Stomach (tissue), 9 donors: Measurements from ENCODE around the gene NODAL. TPM values are rescaled to one million over a fixed set of nuclear protein-coding genes. Genes with fewer than 3 reads are reported as not detected.
A peak's percentile ranks its signal among the peaks of the same experiment; 100 is the strongest.

ENCODE experiments used
- DNase-seq, 2 donors: peaks; one replicate each; pipeline versions ENCODE4 v3.0.0 to v3.0.0-alpha.2; 2013 to 2019
- H3K27ac ChIP-seq, 5 donors: fragments of 200-600 bp in 4 of 5; sonication (generic) in 4 of 5; one replicate each; pipeline ENCODE4 v1.5.1; 2013 to 2019; ENCODE audit warnings: mild to moderate bottlenecking in 1 of 5, moderate library complexity in 1 of 5
- H3K27me3 ChIP-seq, 3 donors: fragments of 200-600 bp; sonication (generic); one replicate each; pipeline ENCODE4 v1.5.1; 2017 to 2019; ENCODE audit warnings: mixed run types in 1 of 3
- H3K36me3 ChIP-seq, 4 donors: fragments of 200-600 bp; sonication (generic); 1 replicate in 3 of 4; 2 replicates in 1 of 4; pipeline ENCODE4 v1.5.1; 2016 to 2019
- H3K4me1 ChIP-seq, 4 donors: fragments of 200-600 bp; sonication (generic); one replicate each; pipeline ENCODE4 v1.5.1; 2016 to 2019
- H3K4me3 ChIP-seq, 4 donors: fragments of 200-600 bp; sonication (generic) in 3 of 4; one replicate each; pipeline ENCODE4 v1.5.1; 2016 to 2019; ENCODE audit warnings: mild to moderate bottlenecking in 1 of 4
- H3K9me3 ChIP-seq, 4 donors: fragments of 200-600 bp; sonication (generic); one replicate each; pipeline ENCODE4 v1.5.1; 2016 to 2019
- CTCF ChIP-seq, 7 experiments: fragments of 450-650 bp in 4 of 7; fragments of 200-600 bp in 3 of 7; sonication (generic) in 3 of 7; IDR thresholded peaks; one replicate each; pipeline ENCODE4 v1.5.1; 2016 to 2019; ENCODE audit warnings: antibody characterized with exemption in 7 of 7, control low read depth in 2 of 7, mild to moderate bottlenecking in 1 of 7
- EP300 ChIP-seq: sonication (generic); formaldehyde crosslinking; IDR thresholded peaks from one replicate; pipeline ENCODE4 v1.6.1; 2017; ENCODE audit warnings: antibody characterized with exemption
- POLR2A ChIP-seq, 4 donors: fragments of 450-650 bp; IDR thresholded peaks; one replicate each; pipeline ENCODE4 v1.6.1; 2016; ENCODE audit warnings: antibody characterized with exemption in 4 of 4, control low read depth in 2 of 4, mild to moderate bottlenecking in 1 of 4, moderate library complexity in 1 of 4
- POLR2AphosphoS5 ChIP-seq, 3 donors: sonication (generic); formaldehyde crosslinking; IDR thresholded peaks; one replicate each; pipeline ENCODE4 v1.6.1; 2016; ENCODE audit warnings: antibody characterized with exemption in 3 of 3
- WGBS, 5 donors: extraction: QIAGEN DNeasy Blood & Tissue Kit in 3 of 5; methylation state at CpG; one replicate each; pipeline versions ENCODE4 v1.1.5 to v1.1.7; 2013 to 2018; 5-methylcytosine and 5-hydroxymethylcytosine counted together
- intact Hi-C: fragments of 100-400 bp; cut with DNase I; formaldehyde crosslinking; loops from one replicate; pipeline ENCODE4 v1.15.1; 2023; ENCODE audit warnings: low total_unique reads
- polyA plus RNA-seq, 3 donors: library from polyadenylated mRNA; stranded (reverse); fragments of 200-250 nt; gene quantifications; one replicate each; pipeline ENCODE4 v1.2.3, GENCODE V29; 2013
- total RNA-seq, 5 donors: library from RNA; depleted of rRNA; stranded (reverse); fragments of >200 nt; gene quantifications; one replicate each; pipeline versions ENCODE4 v1.1.0 to v1.2.3, GENCODE V29; 2014 to 2016
- donor health status: healthy with polysubstance abuse.
- donor health status: Bipolar disorder and iron deficiency.
- donor health status: healthy.

NODAL gene
- total and polyA plus RNA-seq, 8 donors, result not detected

GRCh38 chr10:70462349-70462984 lies 21.0 kb upstream of the NODAL start:
- Histone ChIP-seq H3K9me3 (no peaks in the 10 kb centered on the region), H3K36me3 (no peaks in the 10 kb centered on the region), H3K4me3 (no peak overlapping the region), H3K4me1 (peaks cover 22 to 44% (median 34%) of the 10 kb centered on the region in 4 donors), H3K27ac (peak overlapping the region in 3 of 5 donors; percentile 2 to 85 (median 15)), H3K27me3 (peaks cover 0 to 31% (median 15%) of the 10 kb centered on the region in 3 donors)
- intact Hi-C loops, result loop anchor here (5.0 kb wide), 1 partner anchor 75 kb away; no protein-coding TSS in a partner anchor
- 11 to 23% (median 14%) methylated on average over 3 to 4 of the region's 4 CpGs for WGBS, 5 donors
- DNase-seq, result peak; percentile 45 to 60
- TF ChIP-seq POLR2AphosphoS5 (IDR thresholded peaks at IDR 0.05) (peak in 1 of 3 donors; percentile 4), EP300 (no peak), CTCF (IDR thresholded peaks at IDR 0.05) (no peak), POLR2A (IDR thresholded peaks at IDR 0.05) (no peak)

GRCh38 chr10:70461397-70462348 lies 20.2 kb upstream of the NODAL start:
- H3K27me3 ChIP-seq, result peaks cover 0 to 39% (median 20%) of the 10 kb centered on the region in 3 donors
- TF ChIP-seq EP300, result no peak
- peak in 5 of 7 experiments; percentile 65 to 80 (median 76) for TF ChIP-seq CTCF (IDR thresholded peaks at IDR 0.05)
- H3K27ac ChIP-seq, result peak overlapping the region in 2 of 5 donors; percentile 2 to 85
- no peaks in the 10 kb centered on the region for H3K36me3 ChIP-seq
- H3K4me1 ChIP-seq, result peaks cover 22 to 44% (median 34%) of the 10 kb centered on the region in 4 donors
- DNase-seq, result peak; percentile 59 to 82
- WGBS, 5 donors, result 47 to 50% (median 49%) methylated on average over 13 of the region's 13 CpGs
- H3K4me3 ChIP-seq, result no peak overlapping the region
- no peaks in the 10 kb centered on the region for H3K9me3 ChIP-seq
- intact Hi-C loops, result loop anchor here (5.0 kb wide), 1 partner anchor 76 kb away; no protein-coding TSS in a partner anchor

GRCh38 chr10:70459774-70460490 lies 18.5 kb upstream of the NODAL start:
- intact Hi-C loops, result loop anchor here (5.0 to 10.0 kb wide), 2 partner anchors 77 to 295 kb away; no protein-coding TSS in a partner anchor
- DNase-seq, result peak in 1 of 2 donors; percentile 44
- no peaks in the 10 kb centered on the region for H3K36me3 ChIP-seq
- TF ChIP-seq CTCF (IDR thresholded peaks at IDR 0.05) (no peak), POLR2A (IDR thresholded peaks at IDR 0.05) (no peak)
- H3K4me3 ChIP-seq, result no peak overlapping the region
- 67 to 79% (median 74%) methylated on average over 27 to 29 of the region's 29 CpGs for WGBS, 5 donors
- peaks cover 0 to 50% (median 27%) of the 10 kb centered on the region in 3 donors for H3K27me3 ChIP-seq
- peak overlapping the region in 3 of 5 donors; percentile 44 to 85 (median 78) for H3K27ac ChIP-seq
- H3K9me3 ChIP-seq, result no peaks in the 10 kb centered on the region
- H3K4me1 ChIP-seq, result peaks cover 22 to 44% (median 34%) of the 10 kb centered on the region in 4 donors
